Ishikawa (cell line): ENCODE data around the gene SERPINA12.

Experiments used
- CEBPB ChIP-seq: IDR thresholded peaks from 2 replicates; pipeline ENCODE4 v1.6.1; 2012
- EGR1 ChIP-seq: IDR thresholded peaks from 2 replicates; pipeline ENCODE4 v1.6.1; 2012
- EP300 ChIP-seq: IDR thresholded peaks from 2 replicates; pipeline ENCODE4 v1.6.1; 2012; ENCODE audit warnings: borderline replicate concordance
- MAX ChIP-seq: IDR thresholded peaks from 2 replicates; pipeline ENCODE4 v1.6.1; 2012
- RAD21 ChIP-seq: IDR thresholded peaks from 2 replicates; pipeline ENCODE4 v1.6.1; 2012; ENCODE audit warnings: low read depth
- TEAD4 ChIP-seq: IDR thresholded peaks from 2 replicates; pipeline ENCODE4 v1.6.1; 2012
- YY1 ChIP-seq: IDR thresholded peaks from 2 replicates; pipeline ENCODE4 v1.6.1; 2012; ENCODE audit warnings: low read depth
- ZBTB7A ChIP-seq: IDR thresholded peaks from 2 replicates; pipeline ENCODE4 v1.6.1; 2012; ENCODE audit warnings: low read depth
- TF ChIP-seq, protein P1 (sequence below): IDR thresholded peaks from 2 replicates; pipeline ENCODE4 v1.6.1; 2012; ENCODE audit warnings: low read depth, mild to moderate bottlenecking

- TF ChIP-seq TEAD4 (no peak), EP300 (no peak), MAX (no peak), YY1 (no peak), CEBPB (no peak), ZBTB7A (no peak), RAD21 (no peak), EGR1 (no peak)
- TF ChIP-seq, protein P1, sequence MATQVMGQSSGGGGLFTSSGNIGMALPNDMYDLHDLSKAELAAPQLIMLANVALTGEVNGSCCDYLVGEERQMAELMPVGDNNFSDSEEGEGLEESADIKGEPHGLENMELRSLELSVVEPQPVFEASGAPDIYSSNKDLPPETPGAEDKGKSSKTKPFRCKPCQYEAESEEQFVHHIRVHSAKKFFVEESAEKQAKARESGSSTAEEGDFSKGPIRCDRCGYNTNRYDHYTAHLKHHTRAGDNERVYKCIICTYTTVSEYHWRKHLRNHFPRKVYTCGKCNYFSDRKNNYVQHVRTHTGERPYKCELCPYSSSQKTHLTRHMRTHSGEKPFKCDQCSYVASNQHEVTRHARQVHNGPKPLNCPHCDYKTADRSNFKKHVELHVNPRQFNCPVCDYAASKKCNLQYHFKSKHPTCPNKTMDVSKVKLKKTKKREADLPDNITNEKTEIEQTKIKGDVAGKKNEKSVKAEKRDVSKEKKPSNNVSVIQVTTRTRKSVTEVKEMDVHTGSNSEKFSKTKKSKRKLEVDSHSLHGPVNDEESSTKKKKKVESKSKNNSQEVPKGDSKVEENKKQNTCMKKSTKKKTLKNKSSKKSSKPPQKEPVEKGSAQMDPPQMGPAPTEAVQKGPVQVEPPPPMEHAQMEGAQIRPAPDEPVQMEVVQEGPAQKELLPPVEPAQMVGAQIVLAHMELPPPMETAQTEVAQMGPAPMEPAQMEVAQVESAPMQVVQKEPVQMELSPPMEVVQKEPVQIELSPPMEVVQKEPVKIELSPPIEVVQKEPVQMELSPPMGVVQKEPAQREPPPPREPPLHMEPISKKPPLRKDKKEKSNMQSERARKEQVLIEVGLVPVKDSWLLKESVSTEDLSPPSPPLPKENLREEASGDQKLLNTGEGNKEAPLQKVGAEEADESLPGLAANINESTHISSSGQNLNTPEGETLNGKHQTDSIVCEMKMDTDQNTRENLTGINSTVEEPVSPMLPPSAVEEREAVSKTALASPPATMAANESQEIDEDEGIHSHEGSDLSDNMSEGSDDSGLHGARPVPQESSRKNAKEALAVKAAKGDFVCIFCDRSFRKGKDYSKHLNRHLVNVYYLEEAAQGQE = no peak
These were observed 57.4 kb downstream of the SERPINA12 start for GRCh38 chr14:94451826-94452225.
